CD4-positive, alpha-beta memory T cell (primary cell): Measurements from ENCODE around the gene ACAD9. TPM values are rescaled to one million over a fixed set of nuclear protein-coding genes. Genes with fewer than 3 reads are reported as not detected.

Experiments
- CTCF ChIA-PET: fragments of 350-600 bp; sonication (Branson Sonifier 250); formaldehyde crosslinking; loops from one replicate; lab custom pipeline; 2021; ENCODE audit warnings: inconsistent platforms; ENCODE audit not compliant: partially characterized antibody; lab: Charles Lee
- POLR2A ChIA-PET: fragments of 350-600 bp; sonication (Branson Sonifier 250); formaldehyde crosslinking; loops from one replicate; lab custom pipeline; 2021; ENCODE audit not compliant: partially characterized antibody; lab: Charles Lee
- DNase-seq, 5 donors: peaks; one replicate each; pipeline versions ENCODE4 v3.0.0 to v3.0.0-alpha.2; 2020 to 2022; ENCODE audit warnings: mixed read lengths in 1 of 5
- H3K27ac ChIP-seq: one replicate; pipeline ENCODE4 v1.7.0; 2013; ENCODE audit warnings: low read depth, low read length
- H3K27me3 ChIP-seq: 2 replicates; pipeline ENCODE4 v1.7.0; 2013; ENCODE audit warnings: mild to moderate bottlenecking, low read length, moderate library complexity; ENCODE audit not compliant: insufficient read depth
- H3K36me3 ChIP-seq: 2 replicates; pipeline ENCODE4 v1.7.0; 2013; ENCODE audit warnings: mild to moderate bottlenecking, low read length, moderate library complexity; ENCODE audit not compliant: insufficient read depth
- H3K4me1 ChIP-seq: 2 replicates; pipeline ENCODE4 v1.7.0; 2013; ENCODE audit warnings: mild to moderate bottlenecking, low read length, moderate library complexity; ENCODE audit not compliant: insufficient read depth
- H3K4me3 ChIP-seq, 2 donors: one replicate each; pipeline ENCODE4 v1.7.0; 2013; ENCODE audit warnings: low read length in 2 of 2, mild to moderate bottlenecking in 1 of 2
- H3K9me3 ChIP-seq, 2 donors: one replicate each; pipeline ENCODE4 v1.7.0; 2013; ENCODE audit warnings: low read length in 2 of 2, control low read depth in 1 of 2; ENCODE audit not compliant: control insufficient read depth in 1 of 2
- H3K27ac Mint-ChIP-seq, 7 donors: one replicate each; pipeline ENCODE4 v1.8.0; 2020 to 2021; ENCODE audit warnings: mixed read lengths in 7 of 7, mild to moderate bottlenecking in 6 of 7, inconsistent platforms in 3 of 7, moderate library complexity in 3 of 7
- H3K27me3 Mint-ChIP-seq, 2 donors: one replicate each; pipeline ENCODE4 v1.8.0; 2020 to 2021; ENCODE audit warnings: mixed read lengths in 2 of 2
- H3K36me3 Mint-ChIP-seq, 2 donors: one replicate each; pipeline ENCODE4 v1.8.0; 2020 to 2021; ENCODE audit warnings: mixed read lengths in 2 of 2, inconsistent platforms in 1 of 2, mild to moderate bottlenecking in 1 of 2
- H3K4me1 Mint-ChIP-seq, 4 donors: one replicate each; pipeline ENCODE4 v1.8.0; 2020 to 2021; ENCODE audit warnings: mixed read lengths in 4 of 4, mild to moderate bottlenecking in 1 of 4
- H3K4me3 Mint-ChIP-seq, 8 donors: one replicate each; pipeline ENCODE4 v1.8.0; 2020 to 2021; ENCODE audit warnings: mixed read lengths in 8 of 8, mild to moderate bottlenecking in 7 of 8, moderate library complexity in 6 of 8, inconsistent platforms in 3 of 8
- H3K9me3 Mint-ChIP-seq, 8 donors: one replicate each; pipeline ENCODE4 v1.8.0; 2020 to 2021; ENCODE audit warnings: mixed read lengths in 8 of 8, mild to moderate bottlenecking in 5 of 8, inconsistent platforms in 3 of 8, moderate library complexity in 1 of 8
- intact Hi-C: fragments of 100-400 bp; cut with micrococcal nuclease; formaldehyde crosslinking; loops from one replicate; pipeline ENCODE4 v1.15.1; 2023
- polyA plus RNA-seq, 2 donors: library from polyadenylated mRNA; unstranded; fragments of 300-500 nt; fragmentation: Illumina TruSeq; gene quantifications; one replicate each; pipeline ENCODE4 v1.2.3, GENCODE V29; 2021
- total RNA-seq, 2 experiments: library from RNA; stranded (reverse); gene quantifications; one replicate each; pipeline ENCODE4 v1.2.3, GENCODE V29; 2021

Gene ACAD9
- total and polyA plus RNA-seq, 4 experiments from 2014 or later: 12.9 to 62.2 (median 37.8) TPM

- Histone ChIP-seq H3K4me3 (no peak overlapping the region), H3K36me3 (peaks cover 56% of the 10 kb centered on the region), H3K27ac (no peak overlapping the region), H3K9me3 (no peaks in the 10 kb centered on the region), H3K27me3 (no peaks in the 10 kb centered on the region), H3K4me1 (no peaks in the 10 kb centered on the region)
- Mint-ChIP-seq H3K36me3 (peaks cover 29 to 58% of the 10 kb centered on the region in 2 donors), H3K4me3 (no peak overlapping the region), H3K4me1 (no peaks in the 10 kb centered on the region), H3K27me3 (no peaks in the 10 kb centered on the region), H3K27ac (peak overlapping the region in 3 of 7 donors; percentile 55 to 76 (median 70)), H3K9me3 (no peaks in the 10 kb centered on the region)
- CTCF ChIA-PET: no interaction called here
- POLR2A ChIA-PET: no interaction called here
- intact Hi-C loops: no loop called here
- DNase-seq: no peak
These were observed 27.5 kb downstream of the ACAD9 start for GRCh38 chr3:128906804-128907525.

- Mint-ChIP-seq H3K27ac (peak overlapping the region in 1 of 7 donors; percentile 47), H3K4me1 (no peaks in the 10 kb centered on the region), H3K4me3 (no peak overlapping the region), H3K36me3 (peaks cover 37 to 62% of the 10 kb centered on the region in 2 donors), H3K27me3 (no peaks in the 10 kb centered on the region), H3K9me3 (no peaks in the 10 kb centered on the region)
- POLR2A ChIA-PET: no interaction called here
- Histone ChIP-seq H3K4me3 (no peak overlapping the region), H3K9me3 (no peaks in the 10 kb centered on the region), H3K27ac (no peak overlapping the region), H3K27me3 (no peaks in the 10 kb centered on the region), H3K4me1 (no peaks in the 10 kb centered on the region), H3K36me3 (peaks cover 59% of the 10 kb centered on the region)
- DNase-seq: no peak
- CTCF ChIA-PET: no interaction called here
- intact Hi-C loops: no loop called here
These were observed 28.5 kb downstream of the ACAD9 start for GRCh38 chr3:128907706-128908445.

GRCh38 chr3:128908951-128909350 lies 29.5 kb downstream of the ACAD9 start:
- CTCF ChIA-PET: no interaction called here

GRCh38 chr3:128910006-128910405 lies 30.6 kb downstream of the ACAD9 start:
- H3K27me3 Mint-ChIP-seq: no peaks in the 10 kb centered on the region
- no peak overlapping the region for H3K4me3 Mint-ChIP-seq
- Histone ChIP-seq H3K9me3 (no peaks in the 10 kb centered on the region), H3K4me3 (no peak overlapping the region), H3K27me3 (no peaks in the 10 kb centered on the region), H3K4me1 (no peaks in the 10 kb centered on the region), H3K36me3 (peaks cover 55% of the 10 kb centered on the region), H3K27ac (no peak overlapping the region)
- DNase-seq: no peak
- peaks cover 32 to 66% of the 10 kb centered on the region in 2 donors for H3K36me3 Mint-ChIP-seq
- ChIA-PET POLR2A (no interaction called here), CTCF (interaction anchor here (0.6 kb wide), 1 partner anchor 324 kb away, joined by 3 read pairs; no protein-coding TSS in a partner anchor)
- no peaks in the 10 kb centered on the region for H3K4me1 Mint-ChIP-seq
- H3K9me3 Mint-ChIP-seq: no peaks in the 10 kb centered on the region
- intact Hi-C loops: no loop called here
- H3K27ac Mint-ChIP-seq: no peak overlapping the region

More at GRCh38 chr3:128908951-128909350, 29.5 kb downstream of the ACAD9 start:
- H3K4me3 ChIP-seq: no peak overlapping the region
- intact Hi-C loops: no loop called here
- no peaks in the 10 kb centered on the region for H3K27me3 ChIP-seq
- H3K27me3 Mint-ChIP-seq: no peaks in the 10 kb centered on the region
- no peak overlapping the region for H3K27ac Mint-ChIP-seq
- no peaks in the 10 kb centered on the region for H3K9me3 ChIP-seq
- H3K4me3 Mint-ChIP-seq: no peak overlapping the region
- peaks cover 41 to 66% of the 10 kb centered on the region in 2 donors for H3K36me3 Mint-ChIP-seq
- no peaks in the 10 kb centered on the region for H3K9me3 Mint-ChIP-seq
- peaks cover 57% of the 10 kb centered on the region for H3K36me3 ChIP-seq
- no peaks in the 10 kb centered on the region for H3K4me1 ChIP-seq
- H3K4me1 Mint-ChIP-seq: no peaks in the 10 kb centered on the region
- H3K27ac ChIP-seq: no peak overlapping the region
- DNase-seq: no peak
- POLR2A ChIA-PET: no interaction called here

- no peak for DNase-seq
These were observed 32.5 kb downstream of the ACAD9 start for GRCh38 chr3:128911911-128912310.

GRCh38 chr3:128914966-128915645 lies 35.7 kb downstream of the ACAD9 start:
- H3K27ac ChIP-seq: no peak overlapping the region
- intact Hi-C loops: no loop called here
- H3K36me3 Mint-ChIP-seq: peaks cover 49 to 51% of the 10 kb centered on the region in 2 donors
- no peaks in the 10 kb centered on the region for H3K27me3 Mint-ChIP-seq
- no peaks in the 10 kb centered on the region for H3K27me3 ChIP-seq
- peaks cover 0 to 5% (median under 1%) of the 10 kb centered on the region in 8 donors for H3K9me3 Mint-ChIP-seq
- peaks cover 0 to 1% (median 0%) of the 10 kb centered on the region in 4 donors for H3K4me1 Mint-ChIP-seq
- H3K9me3 ChIP-seq: no peaks in the 10 kb centered on the region
- peaks cover 33% of the 10 kb centered on the region for H3K36me3 ChIP-seq
- no peaks in the 10 kb centered on the region for H3K4me1 ChIP-seq
- CTCF ChIA-PET: interaction anchor here (1.0 to 1.6 kb wide), 3 partner anchors 40 to 306 kb away, joined by 3 to 6 read pairs (median 4); no protein-coding TSS in a partner anchor
- H3K4me3 Mint-ChIP-seq: no peak overlapping the region
- POLR2A ChIA-PET: no interaction called here
- H3K27ac Mint-ChIP-seq: no peak overlapping the region
- H3K4me3 ChIP-seq: no peak overlapping the region
- DNase-seq: no peak

More at GRCh38 chr3:128911911-128912310, 32.5 kb downstream of the ACAD9 start:
- no peak overlapping the region for H3K4me3 ChIP-seq
- H3K4me1 ChIP-seq: no peaks in the 10 kb centered on the region
- no peaks in the 10 kb centered on the region for H3K9me3 ChIP-seq
- peaks cover 27 to 59% of the 10 kb centered on the region in 2 donors for H3K36me3 Mint-ChIP-seq
- H3K36me3 ChIP-seq: peaks cover 42% of the 10 kb centered on the region
- no peaks in the 10 kb centered on the region for H3K4me1 Mint-ChIP-seq
- H3K27ac Mint-ChIP-seq: no peak overlapping the region
- H3K27me3 ChIP-seq: no peaks in the 10 kb centered on the region
- no peak overlapping the region for H3K4me3 Mint-ChIP-seq
- intact Hi-C loops: no loop called here
- no peak overlapping the region for H3K27ac ChIP-seq
- no peaks in the 10 kb centered on the region for H3K9me3 Mint-ChIP-seq
- ChIA-PET CTCF (interaction anchor here (0.8 kb wide), 1 partner anchor 12 kb away, joined by 3 read pairs; no protein-coding TSS in a partner anchor), POLR2A (no interaction called here)
- H3K27me3 Mint-ChIP-seq: no peaks in the 10 kb centered on the region

GRCh38 chr3:128917291-128917690 lies 37.9 kb downstream of the ACAD9 start:
- Mint-ChIP-seq H3K27me3 (no peaks in the 10 kb centered on the region), H3K4me1 (peaks cover 8 to 17% (median 14%) of the 10 kb centered on the region in 4 donors), H3K9me3 (peaks cover 0 to 8% (median under 1%) of the 10 kb centered on the region in 8 donors), H3K4me3 (no peak overlapping the region), H3K27ac (peak overlapping the region in 5 of 7 donors; percentile 10 to 85 (median 58)), H3K36me3 (peaks cover 38 to 48% of the 10 kb centered on the region in 2 donors)
- ChIA-PET POLR2A (no interaction called here), CTCF (interaction anchor here (1.2 kb wide), 1 partner anchor 300 kb away, joined by 4 read pairs; no protein-coding TSS in a partner anchor)
- Histone ChIP-seq H3K36me3 (peaks cover 19% of the 10 kb centered on the region), H3K27ac (no peak overlapping the region), H3K9me3 (no peaks in the 10 kb centered on the region), H3K4me3 (no peak overlapping the region), H3K27me3 (no peaks in the 10 kb centered on the region), H3K4me1 (peaks cover 2% of the 10 kb centered on the region)
- intact Hi-C loops: no loop called here
- no peak for DNase-seq
